Stimulated activated naive CD4-positive, alpha-beta T cell treated with Interleukin-2 at 50 U/mL for 16 hours (primary cell): ENCODE measurements around the gene HSD3B7.
"Not testable (repeated sequence)": the region's sequence is repeated elsewhere in the genome, so short reads cannot be mapped to it uniquely, and the experiment has no call there.

ENCODE experiments used
- DNase-seq: peaks from one replicate; lab custom pipeline; 2025; lab: John Stamatoyannopoulos, UW

The HSD3B7 gene

GRCh38 chr16:30984669-30985400 lies at the start of gene HSD3B7:
Gene HSD3B7 (plus strand): TSS chr16:30985207. CDS start chr16:30985659, 452 bp downstream.
- DNase-seq = peak; percentile 68

DNA sequence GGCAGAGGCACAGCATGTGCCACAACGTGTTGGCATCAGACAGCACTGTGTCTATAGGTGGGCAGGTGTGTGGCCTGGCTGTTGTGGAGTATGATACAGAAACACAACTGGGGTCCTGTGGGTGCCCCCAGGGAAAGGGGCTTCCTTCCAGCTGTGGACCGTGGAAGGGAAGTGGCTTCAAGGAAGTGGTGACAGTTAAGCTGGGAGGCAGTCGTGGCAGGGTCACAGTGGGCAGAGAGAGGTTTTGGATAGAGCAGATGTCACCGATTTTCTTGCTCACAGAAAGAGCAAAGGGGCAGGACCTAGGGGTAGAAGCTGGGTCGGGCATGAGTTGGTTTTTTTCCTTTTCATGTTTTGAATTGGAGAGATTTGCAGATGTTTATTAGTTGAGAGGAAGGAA lies 47.3 kb upstream of the HSD3B7 start:
- DNase-seq = no peak

DNA sequence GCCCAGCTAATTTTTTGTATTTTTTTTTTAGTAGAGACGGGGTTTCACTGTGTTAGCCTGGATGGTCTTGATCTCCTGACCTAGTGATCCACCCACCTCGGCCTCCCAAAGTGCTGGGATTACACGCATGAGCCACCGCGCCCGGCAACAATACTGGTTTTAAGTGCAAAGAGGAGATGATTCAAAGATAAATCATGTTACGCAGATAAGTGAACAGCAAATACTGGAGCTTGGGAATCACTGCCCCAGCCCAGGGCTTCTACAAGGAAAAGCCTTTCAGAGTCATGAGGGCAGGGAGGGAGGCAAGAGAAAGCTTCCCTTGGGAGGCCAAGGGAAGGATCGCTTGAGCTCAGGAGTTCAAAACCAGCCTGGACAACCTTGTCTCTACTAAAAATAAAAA lies 45.4 kb upstream of the HSD3B7 start:
- not testable (repeated sequence) for DNase-seq

DNA sequence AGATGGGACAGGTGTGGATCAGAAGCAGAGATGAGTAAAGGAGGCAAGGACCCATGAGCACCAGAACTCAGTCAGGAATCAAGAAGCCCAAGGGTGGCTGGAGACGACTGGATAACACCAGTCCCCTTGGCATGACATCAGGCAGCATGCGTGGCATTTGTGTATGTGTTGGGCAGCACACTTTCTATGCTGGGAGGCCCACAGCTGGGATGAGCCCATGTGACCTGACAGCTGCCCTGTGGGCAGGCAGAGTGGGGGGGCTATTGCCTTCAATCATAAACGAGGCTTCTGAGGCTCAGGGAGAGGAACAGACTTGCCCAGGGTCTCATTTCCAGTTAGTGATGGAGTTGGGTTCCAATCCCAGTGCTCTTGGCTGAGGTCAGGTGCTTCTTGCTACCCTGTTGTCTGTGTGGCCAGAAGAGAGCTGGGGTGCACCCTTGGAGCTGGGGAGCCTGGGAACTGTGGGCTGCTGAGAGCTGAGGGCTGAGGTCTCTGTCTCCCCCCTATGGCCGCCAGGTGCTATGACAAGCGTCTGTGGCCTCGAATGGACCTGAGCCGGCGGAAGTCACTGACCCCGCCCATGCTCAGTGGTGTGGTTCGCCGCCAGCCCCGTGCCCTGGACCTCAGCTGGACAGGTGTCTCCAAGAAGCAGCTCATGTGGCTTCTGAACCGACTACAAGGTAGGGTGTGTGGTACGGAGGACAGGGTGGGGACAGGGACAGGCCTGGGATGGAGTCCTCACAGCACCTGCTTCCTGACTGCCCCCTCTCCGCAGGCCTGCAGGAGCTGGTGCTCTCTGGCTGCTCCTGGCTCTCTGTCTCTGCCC lies 43.2 kb upstream of the HSD3B7 start:
- DNase-seq = peak; percentile 58

- no peak for DNase-seq
Measured at GRCh38 chr16:30942426-30942806, 42.6 kb upstream of the HSD3B7 start.

- no peak for DNase-seq
Measured at GRCh38 chr16:30944352-30944751, 40.7 kb upstream of the HSD3B7 start.

DNA sequence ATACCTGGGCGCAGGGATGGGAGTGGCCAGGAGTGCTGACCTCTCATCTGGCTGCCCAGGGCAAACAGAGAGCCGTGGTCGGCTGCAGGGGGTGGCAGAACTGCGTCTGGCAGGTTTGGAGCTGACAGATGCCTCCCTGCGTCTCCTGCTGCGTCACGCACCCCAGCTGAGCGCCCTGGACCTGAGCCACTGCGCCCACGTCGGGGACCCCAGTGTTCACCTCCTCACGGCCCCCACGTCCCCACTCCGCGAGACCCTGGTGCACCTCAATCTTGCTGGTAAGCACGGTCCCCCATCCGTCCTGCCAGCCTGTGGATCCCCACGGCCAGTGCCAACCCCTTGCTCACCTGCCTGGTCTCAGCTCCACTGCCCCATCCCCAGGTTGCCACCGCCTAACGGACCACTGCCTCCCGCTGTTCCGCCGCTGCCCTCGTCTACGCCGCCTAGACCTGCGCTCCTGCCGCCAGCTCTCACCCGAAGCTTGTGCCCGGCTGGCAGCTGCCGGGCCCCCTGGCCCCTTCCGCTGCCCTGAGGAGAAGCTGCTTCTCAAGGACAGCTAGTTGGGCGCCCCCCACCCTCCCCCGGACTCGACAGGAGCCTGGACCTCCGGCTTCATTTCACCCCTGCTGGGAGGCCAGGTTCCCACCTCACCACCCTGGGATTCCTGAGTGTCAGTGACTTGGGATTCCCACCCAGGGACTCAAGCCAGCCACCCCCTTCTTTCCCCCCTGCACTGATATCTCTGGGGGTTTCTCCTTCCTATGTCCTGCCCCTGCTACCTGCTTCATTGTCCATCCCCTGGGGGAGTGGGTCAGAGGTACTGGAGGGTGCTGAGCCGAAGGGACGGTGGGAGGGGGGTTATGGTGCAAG lies 38.1 kb upstream of the HSD3B7 start:
- DNase-seq = no peak

DNA sequence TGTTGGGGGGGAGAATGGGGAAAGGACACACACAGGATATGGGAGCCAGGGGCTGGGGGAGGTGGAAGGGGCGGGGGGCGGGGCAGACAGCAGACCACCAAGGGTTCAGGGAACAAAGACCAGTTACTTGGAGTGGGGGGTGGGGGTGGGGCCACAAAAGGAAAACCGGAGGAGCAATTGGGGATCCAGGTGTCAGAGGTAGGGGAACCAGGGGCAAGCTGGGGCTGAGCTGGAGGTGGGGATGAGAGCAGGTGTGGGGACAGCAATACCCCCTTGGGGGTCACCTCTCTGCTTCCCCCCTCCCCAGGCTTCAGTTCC lies 37.5 kb upstream of the HSD3B7 start:
- no peak for DNase-seq

DNA sequence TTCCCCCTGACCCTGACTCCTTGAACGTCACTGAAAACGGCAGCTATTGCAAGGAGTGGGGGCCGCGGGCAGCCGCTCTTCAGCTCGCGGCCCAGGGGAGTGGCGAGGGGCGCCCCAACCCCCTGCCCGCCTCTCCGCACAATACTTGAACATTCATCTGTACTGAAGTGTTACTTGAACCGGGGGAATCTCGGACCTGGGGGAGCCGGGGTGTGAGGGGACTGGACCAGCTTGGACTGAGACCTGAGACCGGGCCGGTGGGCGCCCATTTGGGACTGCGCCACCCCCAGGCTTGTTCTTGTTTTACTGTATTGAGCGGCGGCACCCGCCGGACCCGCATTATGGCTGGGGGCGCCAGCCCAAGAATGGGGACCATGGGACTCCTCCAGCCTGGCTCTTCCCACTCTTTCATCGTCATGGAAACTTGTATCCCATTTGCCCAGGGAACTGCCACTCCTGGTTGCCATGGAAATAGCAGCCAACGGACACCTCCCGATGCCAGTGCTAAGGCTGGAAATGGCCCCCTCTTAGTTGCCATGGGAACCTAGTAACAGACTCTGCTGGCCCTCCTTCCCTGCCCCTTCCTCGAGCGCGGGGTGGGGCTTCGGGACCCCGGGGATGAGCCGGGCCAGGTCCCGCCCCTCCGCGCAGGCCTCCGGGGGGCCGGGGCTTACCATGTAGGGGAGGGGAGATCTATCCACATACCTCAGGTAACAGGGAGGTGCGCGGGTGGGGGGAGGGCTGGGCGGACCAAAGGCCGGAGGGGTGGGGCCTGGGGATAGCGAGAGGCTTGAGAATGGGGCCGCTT lies 36.9 kb upstream of the HSD3B7 start:
- DNase-seq = no peak

- DNase-seq = peak; percentile 12
Measured at GRCh38 chr16:30948667-30949649, 36.0 kb upstream of the HSD3B7 start, which contains the start of gene ORAI3. Gene ORAI3 (plus strand): TSS chr16:30949068. CDS start chr16:30949290, 222 bp downstream.

DNA sequence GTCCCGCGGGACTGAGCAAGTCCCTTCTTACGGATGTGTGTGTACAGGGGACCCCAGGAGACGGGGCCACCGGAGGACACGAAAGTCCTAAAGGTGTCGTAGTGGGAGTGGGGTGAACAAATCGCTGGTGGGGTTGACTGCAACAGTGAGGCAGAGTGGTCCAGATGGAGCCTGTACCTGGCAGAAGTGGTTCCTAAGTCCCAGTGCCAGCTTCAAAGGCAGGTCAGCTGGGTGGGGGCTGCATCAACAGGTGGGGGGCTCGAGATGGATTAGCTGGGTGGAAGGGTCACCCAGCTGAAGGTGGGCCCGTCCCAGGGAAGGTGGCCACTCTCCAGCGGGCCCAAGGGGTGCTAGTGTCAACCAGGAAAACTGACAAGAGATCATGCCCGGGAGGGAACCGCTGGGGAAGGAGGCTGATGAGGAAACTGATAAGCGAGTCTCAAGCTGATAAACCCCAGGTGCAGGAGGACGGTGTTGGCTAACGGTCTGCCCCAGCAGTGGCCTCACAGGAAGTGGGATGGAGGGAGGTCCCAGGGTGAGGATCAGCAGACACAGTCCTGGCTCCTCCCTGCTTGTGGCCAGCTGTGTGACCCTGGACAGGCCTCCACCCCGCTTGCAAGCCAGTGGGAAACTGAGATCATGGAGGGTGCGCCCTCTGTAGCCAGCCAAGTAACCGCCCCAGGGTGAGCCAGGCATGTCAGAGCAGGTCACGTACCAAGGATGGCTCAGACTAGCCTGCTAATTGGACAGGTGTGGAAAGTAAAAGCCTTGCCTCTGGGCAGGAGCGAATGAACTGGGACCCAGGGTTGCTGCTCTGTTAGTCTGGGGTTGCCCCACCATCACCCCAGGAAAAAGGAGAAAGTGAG lies 35.1 kb upstream of the HSD3B7 start:
- peak; percentile 16 for DNase-seq

DNA sequence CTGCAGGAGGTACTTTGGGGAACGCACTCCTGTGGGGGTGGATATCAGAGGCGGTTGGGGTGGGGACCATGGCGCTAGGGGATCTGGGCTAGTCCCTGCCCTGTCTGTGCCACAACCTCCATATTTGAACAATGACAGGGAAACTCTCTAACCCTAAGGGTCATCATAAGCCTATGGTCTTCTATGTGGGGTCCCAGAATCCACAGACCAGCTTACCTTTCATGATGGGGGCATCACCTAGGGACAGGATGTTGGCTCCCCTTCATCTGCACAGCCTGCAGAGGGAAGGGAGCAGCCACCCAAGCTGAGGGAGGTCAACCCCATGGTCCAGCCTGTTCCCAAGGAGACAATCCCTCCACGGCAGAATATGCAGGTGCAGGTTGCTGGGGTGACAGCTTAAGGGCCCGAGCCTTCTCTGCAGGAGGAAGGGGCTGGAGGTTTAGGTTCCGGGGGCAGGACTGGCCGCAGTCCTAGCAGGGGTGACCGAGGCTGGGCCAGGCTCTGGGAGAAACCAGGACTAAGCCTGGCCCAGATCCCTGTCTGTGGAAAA lies 34.4 kb upstream of the HSD3B7 start:
- no peak for DNase-seq

- DNase-seq = no peak
Measured at GRCh38 chr16:30951193-30951592, 33.8 kb upstream of the HSD3B7 start.

GRCh38 chr16:30951750-30952149 lies 33.3 kb upstream of the HSD3B7 start:
- no peak for DNase-seq

- no peak for DNase-seq
Measured at GRCh38 chr16:30953111-30953510, 31.9 kb upstream of the HSD3B7 start.

DNA sequence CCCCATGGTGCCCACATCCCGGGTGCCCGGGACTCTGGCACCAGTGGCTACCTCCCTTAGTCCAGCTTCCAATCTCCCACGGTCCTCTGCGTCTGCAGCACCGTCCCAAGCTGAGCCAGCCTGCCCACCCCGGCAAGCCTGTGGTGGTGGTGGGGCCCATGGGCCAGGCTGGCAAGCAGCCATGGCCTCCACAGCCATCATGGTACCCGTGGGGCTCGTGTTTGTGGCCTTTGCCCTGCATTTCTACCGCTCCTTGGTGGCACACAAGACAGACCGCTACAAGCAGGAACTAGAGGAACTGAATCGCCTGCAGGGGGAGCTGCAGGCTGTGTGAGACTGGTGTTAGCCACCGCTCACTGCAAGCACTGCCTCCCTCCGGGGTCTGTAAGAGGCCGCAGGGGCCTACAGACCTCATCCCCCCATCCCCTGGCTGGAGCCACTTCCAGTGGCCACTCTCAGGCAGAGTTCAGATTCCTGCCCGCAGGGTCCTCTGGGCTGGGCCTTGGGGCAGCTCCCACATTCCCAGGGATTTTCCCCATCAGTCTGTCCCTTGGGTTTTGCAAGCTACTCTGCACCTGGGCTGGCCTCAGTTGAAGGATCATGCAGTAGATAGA lies 31.4 kb upstream of the HSD3B7 start:
- peak; percentile 54 for DNase-seq

GRCh38 chr16:30954993-30955392 lies 30.0 kb upstream of the HSD3B7 start:
- no peak for DNase-seq

DNA sequence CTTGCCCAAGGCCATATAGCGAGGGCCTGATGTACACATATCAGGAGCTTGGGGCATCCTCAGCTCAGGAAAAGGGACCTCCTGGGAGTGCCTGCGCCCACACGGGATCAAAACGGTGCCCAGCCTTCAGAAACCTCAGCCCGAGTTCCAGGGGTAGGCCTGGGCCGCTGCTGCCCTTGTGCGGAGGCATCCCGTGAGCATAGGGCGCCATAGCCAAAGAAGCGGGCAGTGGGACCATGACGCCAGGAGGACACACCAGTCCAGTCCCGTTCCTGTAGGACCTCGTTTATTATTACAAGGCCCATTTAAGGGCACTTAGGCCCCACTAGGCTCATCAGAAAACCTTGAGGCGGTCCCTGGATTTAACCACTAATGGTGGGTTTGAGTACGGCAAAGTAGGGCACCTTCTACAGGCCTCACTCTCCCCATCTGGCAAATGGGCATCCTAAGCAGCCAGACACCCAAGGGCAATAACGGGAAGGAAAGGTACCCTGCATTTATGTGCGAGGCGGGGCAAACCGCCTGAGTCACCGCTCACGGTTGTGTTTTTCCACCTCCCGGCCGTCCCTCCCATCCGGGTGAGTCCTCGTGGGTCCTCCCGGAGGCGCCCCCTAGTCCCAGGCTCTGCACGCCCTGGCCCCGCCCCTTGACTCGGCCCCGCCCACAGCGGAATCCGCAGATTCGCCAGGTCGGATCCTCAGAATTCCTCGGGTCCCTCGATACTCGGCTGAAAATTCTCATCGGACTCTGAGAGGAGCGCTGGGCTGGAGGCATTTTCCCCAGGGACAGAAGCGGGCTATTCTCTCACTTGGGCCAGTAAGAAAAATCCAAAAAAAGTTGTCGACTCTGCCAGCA lies 28.2 kb upstream of the HSD3B7 start:
- peak; percentile 91 for DNase-seq
